ENCODE data around the gene SREBF1. TPM values are rescaled to one million over a fixed set of nuclear protein-coding genes. Genes with fewer than 3 reads are reported as not detected.

SREBF1 gene
- total and polyA plus RNA-seq, 2 of the 8 experiments (the other 6 are each of a cell fraction or from before 2014, with no cell fraction given): 28.6 to 70.8 TPM

GRCh38 chr17:17783825-17784656, 52.7 kb downstream of the SREBF1 start (continued):
- TF ChIP-seq ATF2 (IDR thresholded peaks at IDR 0.05; ENCODE audit: low read length) (no peak), HDAC6 (IDR thresholded peaks at IDR 0.05; ENCODE audit: low read depth, low read length) (no peak), CBX8 (IDR thresholded peaks at IDR 0.05; ENCODE audit: borderline replicate concordance, low read depth, low read length) (no peak), TEAD4 (IDR thresholded peaks at IDR 0.05; ENCODE audit: low read depth, low read length) (0 out of 2 replicates have a peak, but pooled peaks have one; percentile 41), EZH2 (IDR thresholded peaks at IDR 0.05; ENCODE audit: low read depth, low read length, severe bottlenecking) (no peak), FOSL1 (IDR thresholded peaks at IDR 0.05; ENCODE audit: insufficient read depth, low read depth, low read length) (no peak), CTCF (IDR thresholded peaks at IDR 0.05; ENCODE audit: control extremely low read depth in 1 of 3, insufficient read depth in 1 of 3, low read depth in 1 of 3, low read length in 3 of 3) (no peak)
